ENCODE data around the gene MITF. TPM values are rescaled to one million over a fixed set of nuclear protein-coding genes. Genes with fewer than 3 reads are reported as not detected.
A peak's percentile ranks its signal among the peaks of the same experiment; 100 is the strongest.

MITF gene
- total and polyA plus RNA-seq, 8 donors = 3.5 to 61.3 (median 15.5) TPM

GRCh38 chr3:69720824-69721223 is 18.4 kb upstream of the MITF start:
- Histone ChIP-seq H3K4me3 (no peak overlapping the region), H3K27ac (no peak overlapping the region), H3K4me1 (no peaks in the 10 kb centered on the region), H3K27me3 (no peaks in the 10 kb centered on the region), H3K9me3 (no peaks in the 10 kb centered on the region), H3K36me3 (no peaks in the 10 kb centered on the region)
- no peak for TF ChIP-seq POLR2A (IDR thresholded peaks at IDR 0.05)
- no peak for TF ChIP-seq EP300 (IDR thresholded peaks at IDR 0.05)
- TF ChIP-seq POLR2AphosphoS5 (IDR thresholded peaks at IDR 0.05) = no peak
- TF ChIP-seq, protein P1, sequence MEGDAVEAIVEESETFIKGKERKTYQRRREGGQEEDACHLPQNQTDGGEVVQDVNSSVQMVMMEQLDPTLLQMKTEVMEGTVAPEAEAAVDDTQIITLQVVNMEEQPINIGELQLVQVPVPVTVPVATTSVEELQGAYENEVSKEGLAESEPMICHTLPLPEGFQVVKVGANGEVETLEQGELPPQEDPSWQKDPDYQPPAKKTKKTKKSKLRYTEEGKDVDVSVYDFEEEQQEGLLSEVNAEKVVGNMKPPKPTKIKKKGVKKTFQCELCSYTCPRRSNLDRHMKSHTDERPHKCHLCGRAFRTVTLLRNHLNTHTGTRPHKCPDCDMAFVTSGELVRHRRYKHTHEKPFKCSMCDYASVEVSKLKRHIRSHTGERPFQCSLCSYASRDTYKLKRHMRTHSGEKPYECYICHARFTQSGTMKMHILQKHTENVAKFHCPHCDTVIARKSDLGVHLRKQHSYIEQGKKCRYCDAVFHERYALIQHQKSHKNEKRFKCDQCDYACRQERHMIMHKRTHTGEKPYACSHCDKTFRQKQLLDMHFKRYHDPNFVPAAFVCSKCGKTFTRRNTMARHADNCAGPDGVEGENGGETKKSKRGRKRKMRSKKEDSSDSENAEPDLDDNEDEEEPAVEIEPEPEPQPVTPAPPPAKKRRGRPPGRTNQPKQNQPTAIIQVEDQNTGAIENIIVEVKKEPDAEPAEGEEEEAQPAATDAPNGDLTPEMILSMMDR (IDR thresholded peaks at IDR 0.05) = no peak
- intact Hi-C loops (cut with DNase I; ENCODE audit: low total_unique reads) = no loop called here
- WGBS, 5 donors = 73 to 85% (median 82%) methylated on average over 3 to 5 of the region's 5 CpGs
- no peak for DNase-seq

GRCh38 chr3:69723389-69723788 is 15.9 kb upstream of the MITF start:
- Histone ChIP-seq H3K27ac (no peak overlapping the region), H3K36me3 (no peaks in the 10 kb centered on the region), H3K27me3 (no peaks in the 10 kb centered on the region), H3K9me3 (no peaks in the 10 kb centered on the region), H3K4me3 (no peak overlapping the region), H3K4me1 (no peaks in the 10 kb centered on the region)
- TF ChIP-seq EP300 (IDR thresholded peaks at IDR 0.05) = no peak
- no peak for TF ChIP-seq POLR2A (IDR thresholded peaks at IDR 0.05)
- no peak for TF ChIP-seq POLR2AphosphoS5 (IDR thresholded peaks at IDR 0.05)
- TF ChIP-seq, protein P1 (IDR thresholded peaks at IDR 0.05) = no peak
- intact Hi-C loops (cut with DNase I; ENCODE audit: low total_unique reads) = no loop called here
- no peak for DNase-seq
- 72 to 83% (median 80%) methylated on average over 3 to 4 of the region's 4 CpGs for WGBS, 5 donors

- DNase-seq = peak in 1 of 2 donors; percentile 21
- no peak overlapping the region for H3K27ac ChIP-seq
- WGBS, 5 donors = 23 to 67% (median 46%) methylated on average over 2 of the region's 2 CpGs
- no peaks in the 10 kb centered on the region for H3K36me3 ChIP-seq
- intact Hi-C loops (cut with DNase I; ENCODE audit: low total_unique reads) = no loop called here
- H3K27me3 ChIP-seq = no peaks in the 10 kb centered on the region
- TF ChIP-seq EP300 (IDR thresholded peaks at IDR 0.05) (no peak), POLR2A (IDR thresholded peaks at IDR 0.05) (no peak), POLR2AphosphoS5 (IDR thresholded peaks at IDR 0.05) (no peak)
- TF ChIP-seq, protein P1 (IDR thresholded peaks at IDR 0.05) = no peak
- no peaks in the 10 kb centered on the region for H3K4me1 ChIP-seq
- no peak overlapping the region for H3K4me3 ChIP-seq
- no peaks in the 10 kb centered on the region for H3K9me3 ChIP-seq
Observed at GRCh38 chr3:69724722-69725435, 14.4 kb upstream of the MITF start.

GRCh38 chr3:69725994-69726571 is 13.2 kb upstream of the MITF start:
- Histone ChIP-seq H3K36me3 (no peaks in the 10 kb centered on the region), H3K27ac (no peak overlapping the region), H3K27me3 (no peaks in the 10 kb centered on the region), H3K9me3 (no peaks in the 10 kb centered on the region), H3K4me3 (no peak overlapping the region), H3K4me1 (no peaks in the 10 kb centered on the region)
- intact Hi-C loops (cut with DNase I; ENCODE audit: low total_unique reads) = no loop called here
- TF ChIP-seq POLR2A (IDR thresholded peaks at IDR 0.05) (no peak), POLR2AphosphoS5 (IDR thresholded peaks at IDR 0.05) (no peak), EP300 (IDR thresholded peaks at IDR 0.05) (no peak)
- TF ChIP-seq, protein P1 (IDR thresholded peaks at IDR 0.05) = no peak
- DNase-seq = no peak
- WGBS, 5 donors = 69 to 84% (median 70%) methylated on average over 3 of the region's 3 CpGs

Measured in stomach (tissue), 9 donors.